IMR-90 (cell line): ENCODE results near the gene CD2AP.

Source experiments
- BHLHE40 ChIP-seq: fragments of 150-350 bp; IDR thresholded peaks from 2 replicates; pipeline ENCODE4 v1.6.1; 2016; ENCODE audit warnings: mild to moderate bottlenecking, low read depth, low read length
- CEBPB ChIP-seq: IDR thresholded peaks from 2 replicates; pipeline ENCODE4 v1.6.1; 2012; ENCODE audit warnings: low read depth, low read length, improper control_type of control experiment
- CTCF ChIP-seq: conservative IDR thresholded peaks from 2 replicates; pipeline ENCODE4 v1.5.1; 2012; ENCODE audit warnings: mild to moderate bottlenecking, low read depth, low read length, improper control_type of control experiment
- MAFK ChIP-seq: IDR thresholded peaks from 2 replicates; pipeline ENCODE4 v1.6.1; 2012; ENCODE audit warnings: low read depth, low read length, improper control_type of control experiment
- MAZ ChIP-seq: IDR thresholded peaks from 2 replicates; pipeline ENCODE4 v1.6.1; 2012; ENCODE audit warnings: low read depth, mild to moderate bottlenecking, low read length, improper control_type of control experiment, moderate library complexity, borderline replicate concordance
- NFE2L2 ChIP-seq: fragments of 150-350 bp; IDR thresholded peaks from 2 replicates; pipeline ENCODE4 v1.6.1; 2016; ENCODE audit warnings: low read depth, mild to moderate bottlenecking, low read length
- POLR2A ChIP-seq: IDR thresholded peaks from 2 replicates; pipeline ENCODE4 v1.6.1; 2012; ENCODE audit warnings: mild to moderate bottlenecking, low read depth, low read length
- RAD21 ChIP-seq: IDR thresholded peaks from 2 replicates; pipeline ENCODE4 v1.6.1; 2012; ENCODE audit warnings: low read length, improper control_type of control experiment
- RFX5 ChIP-seq: IDR thresholded peaks from 2 replicates; pipeline ENCODE4 v1.8.0; 2012; ENCODE audit warnings: low read depth, mild to moderate bottlenecking, low read length, moderate library complexity
- USF2 ChIP-seq: fragments of 150-350 bp; IDR thresholded peaks from 2 replicates; pipeline ENCODE4 v1.6.1; 2017; ENCODE audit warnings: mild to moderate bottlenecking, antibody characterized with exemption, low read length, low read depth
- TF ChIP-seq, protein P1 (sequence below): fragments of 150-350 bp; IDR thresholded peaks from 2 replicates; pipeline ENCODE4 v1.6.1; 2016; ENCODE audit warnings: low read depth, mild to moderate bottlenecking, low read length, moderate library complexity, borderline replicate concordance

- TF ChIP-seq CTCF, result no peak
- no peak for TF ChIP-seq RAD21
- no peak for TF ChIP-seq POLR2A
- TF ChIP-seq MAZ, result no peak
- TF ChIP-seq CEBPB, result no peak
- TF ChIP-seq NFE2L2, result no peak
- TF ChIP-seq USF2, result no peak
- TF ChIP-seq MAFK, result no peak
- TF ChIP-seq RFX5, result no peak
- no peak for TF ChIP-seq BHLHE40
- TF ChIP-seq, protein P1, sequence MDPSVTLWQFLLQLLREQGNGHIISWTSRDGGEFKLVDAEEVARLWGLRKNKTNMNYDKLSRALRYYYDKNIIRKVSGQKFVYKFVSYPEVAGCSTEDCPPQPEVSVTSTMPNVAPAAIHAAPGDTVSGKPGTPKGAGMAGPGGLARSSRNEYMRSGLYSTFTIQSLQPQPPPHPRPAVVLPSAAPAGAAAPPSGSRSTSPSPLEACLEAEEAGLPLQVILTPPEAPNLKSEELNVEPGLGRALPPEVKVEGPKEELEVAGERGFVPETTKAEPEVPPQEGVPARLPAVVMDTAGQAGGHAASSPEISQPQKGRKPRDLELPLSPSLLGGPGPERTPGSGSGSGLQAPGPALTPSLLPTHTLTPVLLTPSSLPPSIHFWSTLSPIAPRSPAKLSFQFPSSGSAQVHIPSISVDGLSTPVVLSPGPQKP, result no peak
Observed at GRCh38 chr6:47439348-47439668, 38.3 kb upstream of the CD2AP start.
